DOHH2 (cell line): ENCODE results near the gene LGALS7.

Experiments
- H3F3A ChIP-seq: fragments of 200-600 bp; sonication (generic), shearing (Covaris generic); 2 replicates; pipeline ENCODE4 v1.6.0; 2016; ENCODE audit warnings: antibody characterized with exemption, mild to moderate bottlenecking; ENCODE audit not compliant: control insufficient read depth, insufficient read depth
- H3K27ac ChIP-seq: fragments of 200-600 bp; sonication (generic); 2 replicates; pipeline ENCODE4 v1.5.1; 2014; ENCODE audit warnings: low read depth, mild to moderate bottlenecking, low read length, moderate library complexity
- H3K27me3 ChIP-seq: fragments of 200-600 bp; sonication (generic); 2 replicates; pipeline ENCODE4 v1.6.1; 2014; ENCODE audit warnings: mild to moderate bottlenecking, low read length, mixed read lengths; ENCODE audit not compliant: control insufficient read depth
- H3K36me3 ChIP-seq: fragments of 200-600 bp; sonication (generic); 2 replicates; pipeline ENCODE4 v1.6.1; 2014; ENCODE audit warnings: mild to moderate bottlenecking, low read length, moderate library complexity, mixed read lengths; ENCODE audit not compliant: control insufficient read depth
- H3K4me1 ChIP-seq: fragments of 200-600 bp; sonication (generic); 2 replicates; pipeline ENCODE4 v1.6.1; 2014; ENCODE audit warnings: mild to moderate bottlenecking, low read length, mixed read lengths; ENCODE audit not compliant: control insufficient read depth
- H3K4me2 ChIP-seq: fragments of 200-600 bp; sonication (generic); 2 replicates; pipeline ENCODE4 v1.6.0; 2014; ENCODE audit warnings: mild to moderate bottlenecking, low read length, moderate library complexity
- H3K4me3 ChIP-seq: fragments of 200-600 bp; sonication (generic); 2 replicates; pipeline ENCODE4 v1.5.1; 2014; ENCODE audit warnings: mild to moderate bottlenecking, low read length, mixed read lengths
- H3K79me2 ChIP-seq: fragments of 200-600 bp; sonication (generic); 2 replicates; pipeline ENCODE4 v1.6.1; 2014; ENCODE audit warnings: mild to moderate bottlenecking, low read length, mixed read lengths; ENCODE audit not compliant: control insufficient read depth
- H3K9me2 ChIP-seq: fragments of 200-600 bp; sonication (generic); replicated peaks from 2 replicates; pipeline ENCODE4 v1.6.1; 2014; ENCODE audit warnings: mild to moderate bottlenecking, low read length, mixed read lengths; ENCODE audit not compliant: control insufficient read depth
- H3K9me3 ChIP-seq: fragments of 200-600 bp; sonication (generic); 2 replicates; pipeline ENCODE4 v1.6.1; 2014; ENCODE audit warnings: antibody characterized with exemption, low read length, mixed read lengths; ENCODE audit not compliant: control insufficient read depth, insufficient read depth
- H4K20me1 ChIP-seq: fragments of 200-600 bp; sonication (generic); 2 replicates; pipeline ENCODE4 v1.6.0; 2014; ENCODE audit warnings: low read depth, mild to moderate bottlenecking, antibody characterized with exemption, low read length, moderate library complexity; ENCODE audit not compliant: control insufficient read depth, insufficient read depth
- EZH2phosphoT487 ChIP-seq: fragments of 200-600 bp; sonication (generic); IDR thresholded peaks from 2 replicates; pipeline ENCODE4 v1.6.1; 2017; ENCODE audit warnings: borderline replicate concordance, mild to moderate bottlenecking, antibody characterized with exemption, low read length, moderate library complexity, mixed read lengths
- TF ChIP-seq, protein P1 (sequence below): fragments of 200-600 bp; sonication (generic); IDR thresholded peaks from one replicate; pipeline ENCODE4 v1.5.1; 2014; ENCODE audit warnings: antibody characterized with exemption, mild to moderate bottlenecking, low read depth, low read length; ENCODE audit not compliant: poor library complexity, severe bottlenecking

Gene LGALS7

GRCh38 chr19:38769635-38770211, 3.6 kb downstream of the LGALS7 start:
- no peaks in the 10 kb centered on the region for H3K27me3 ChIP-seq
- no peaks in the 10 kb centered on the region for H3K36me3 ChIP-seq
- no peaks in the 10 kb centered on the region for H3K79me2 ChIP-seq
- H3K9me2 ChIP-seq, result no peaks in the 10 kb centered on the region
- peaks cover 11% of the 10 kb centered on the region for H3K4me1 ChIP-seq
- no peaks in the 10 kb centered on the region for H3F3A ChIP-seq
- H3K27ac ChIP-seq, result no peak overlapping the region
- H3K4me3 ChIP-seq, result peak overlapping the region; percentile 36
- TF ChIP-seq, protein P1, sequence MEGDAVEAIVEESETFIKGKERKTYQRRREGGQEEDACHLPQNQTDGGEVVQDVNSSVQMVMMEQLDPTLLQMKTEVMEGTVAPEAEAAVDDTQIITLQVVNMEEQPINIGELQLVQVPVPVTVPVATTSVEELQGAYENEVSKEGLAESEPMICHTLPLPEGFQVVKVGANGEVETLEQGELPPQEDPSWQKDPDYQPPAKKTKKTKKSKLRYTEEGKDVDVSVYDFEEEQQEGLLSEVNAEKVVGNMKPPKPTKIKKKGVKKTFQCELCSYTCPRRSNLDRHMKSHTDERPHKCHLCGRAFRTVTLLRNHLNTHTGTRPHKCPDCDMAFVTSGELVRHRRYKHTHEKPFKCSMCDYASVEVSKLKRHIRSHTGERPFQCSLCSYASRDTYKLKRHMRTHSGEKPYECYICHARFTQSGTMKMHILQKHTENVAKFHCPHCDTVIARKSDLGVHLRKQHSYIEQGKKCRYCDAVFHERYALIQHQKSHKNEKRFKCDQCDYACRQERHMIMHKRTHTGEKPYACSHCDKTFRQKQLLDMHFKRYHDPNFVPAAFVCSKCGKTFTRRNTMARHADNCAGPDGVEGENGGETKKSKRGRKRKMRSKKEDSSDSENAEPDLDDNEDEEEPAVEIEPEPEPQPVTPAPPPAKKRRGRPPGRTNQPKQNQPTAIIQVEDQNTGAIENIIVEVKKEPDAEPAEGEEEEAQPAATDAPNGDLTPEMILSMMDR, result peak; percentile 75
- no peak for TF ChIP-seq EZH2phosphoT487
- peak overlapping the region; percentile 45 for H3K4me2 ChIP-seq
- H4K20me1 ChIP-seq, result no peaks in the 10 kb centered on the region
- H3K9me3 ChIP-seq, result no peaks in the 10 kb centered on the region

GRCh38 chr19:38766276-38767047, 6.9 kb downstream of the LGALS7 start:
- H3F3A ChIP-seq, result no peaks in the 10 kb centered on the region
- TF ChIP-seq EZH2phosphoT487, result no peak
- TF ChIP-seq, protein P1, result no peak
- H3K4me2 ChIP-seq, result no peak overlapping the region
- H4K20me1 ChIP-seq, result no peaks in the 10 kb centered on the region
- no peaks in the 10 kb centered on the region for H3K9me3 ChIP-seq
- no peaks in the 10 kb centered on the region for H3K79me2 ChIP-seq
- no peaks in the 10 kb centered on the region for H3K9me2 ChIP-seq
- no peaks in the 10 kb centered on the region for H3K36me3 ChIP-seq
- H3K27me3 ChIP-seq, result no peaks in the 10 kb centered on the region
- no peak overlapping the region for H3K27ac ChIP-seq
- no peak overlapping the region for H3K4me3 ChIP-seq
- peaks cover 11% of the 10 kb centered on the region for H3K4me1 ChIP-seq

DNA sequence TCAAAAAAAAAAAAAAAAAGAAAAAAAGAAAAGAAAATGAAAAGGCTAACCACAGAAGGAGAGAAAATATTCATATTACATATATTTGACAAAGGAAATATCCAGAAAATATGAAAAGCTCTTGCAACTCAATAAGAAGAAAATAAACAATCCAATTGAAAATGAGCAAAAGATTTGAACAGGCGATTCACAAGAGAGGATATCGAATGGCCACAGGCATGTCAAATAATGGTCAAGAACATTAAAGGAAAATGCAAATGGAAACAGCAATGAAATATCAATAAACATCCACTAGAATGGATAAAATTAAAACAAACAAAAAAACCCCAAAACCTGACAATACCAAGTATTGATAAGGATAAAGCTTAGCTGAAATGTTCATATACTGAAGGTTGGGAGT, 8.1 kb downstream of the LGALS7 start:
- Histone ChIP-seq H3K4me3 (no peak overlapping the region), H3K27ac (no peak overlapping the region), H3K79me2 (no peaks in the 10 kb centered on the region), H4K20me1 (no peaks in the 10 kb centered on the region), H3K27me3 (no peaks in the 10 kb centered on the region), H3K4me2 (no peak overlapping the region), H3F3A (no peaks in the 10 kb centered on the region), H3K9me3 (no peaks in the 10 kb centered on the region), H3K36me3 (no peaks in the 10 kb centered on the region), H3K4me1 (peaks cover 11% of the 10 kb centered on the region), H3K9me2 (no peaks in the 10 kb centered on the region)
- TF ChIP-seq, protein P1, result no peak
- TF ChIP-seq EZH2phosphoT487, result no peak
